Mammary epithelial cell (primary cell): ENCODE data around the gene DLK2.

ENCODE experiments used
- EZH2 ChIP-seq: IDR thresholded peaks from 2 replicates; pipeline ENCODE4 v1.6.1; 2012; ENCODE audit warnings: low read length, inconsistent platforms, borderline replicate concordance
- TF ChIP-seq, protein P1 (sequence below), 2 donors: IDR thresholded peaks in 1 of 2; conservative IDR thresholded peaks in 1 of 2; 2 replicates each; pipeline ENCODE4 v1.5.1; 2011 to 2012; ENCODE audit warnings: inconsistent platforms in 2 of 2, low read length in 2 of 2, mild to moderate bottlenecking in 2 of 2, control low read depth in 1 of 2, low read depth in 1 of 2; ENCODE audit not compliant: insufficient read depth in 1 of 2; ENCODE audit errors: extremely low read depth in 1 of 2

DNA sequence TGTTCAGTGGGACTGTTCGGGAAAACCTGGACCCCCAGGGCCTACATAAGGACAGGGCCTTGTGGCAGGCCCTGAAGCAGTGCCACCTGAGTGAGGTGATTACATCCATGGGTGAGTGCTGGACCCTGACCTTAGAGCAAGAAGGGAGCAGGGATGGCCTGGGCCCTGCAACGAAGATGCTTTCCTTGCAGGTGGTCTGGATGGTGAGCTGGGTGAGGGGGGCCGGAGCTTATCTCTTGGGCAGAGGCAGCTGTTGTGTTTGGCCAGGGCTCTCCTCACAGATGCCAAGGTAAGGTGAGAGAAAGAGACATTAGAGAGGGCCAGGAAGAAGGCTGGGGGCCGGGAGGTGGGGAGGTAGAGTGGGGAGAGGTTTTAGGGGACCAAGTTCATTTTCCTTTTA, 6.4 kb downstream of the DLK2 start:
- no peak for TF ChIP-seq EZH2
- TF ChIP-seq, protein P1, sequence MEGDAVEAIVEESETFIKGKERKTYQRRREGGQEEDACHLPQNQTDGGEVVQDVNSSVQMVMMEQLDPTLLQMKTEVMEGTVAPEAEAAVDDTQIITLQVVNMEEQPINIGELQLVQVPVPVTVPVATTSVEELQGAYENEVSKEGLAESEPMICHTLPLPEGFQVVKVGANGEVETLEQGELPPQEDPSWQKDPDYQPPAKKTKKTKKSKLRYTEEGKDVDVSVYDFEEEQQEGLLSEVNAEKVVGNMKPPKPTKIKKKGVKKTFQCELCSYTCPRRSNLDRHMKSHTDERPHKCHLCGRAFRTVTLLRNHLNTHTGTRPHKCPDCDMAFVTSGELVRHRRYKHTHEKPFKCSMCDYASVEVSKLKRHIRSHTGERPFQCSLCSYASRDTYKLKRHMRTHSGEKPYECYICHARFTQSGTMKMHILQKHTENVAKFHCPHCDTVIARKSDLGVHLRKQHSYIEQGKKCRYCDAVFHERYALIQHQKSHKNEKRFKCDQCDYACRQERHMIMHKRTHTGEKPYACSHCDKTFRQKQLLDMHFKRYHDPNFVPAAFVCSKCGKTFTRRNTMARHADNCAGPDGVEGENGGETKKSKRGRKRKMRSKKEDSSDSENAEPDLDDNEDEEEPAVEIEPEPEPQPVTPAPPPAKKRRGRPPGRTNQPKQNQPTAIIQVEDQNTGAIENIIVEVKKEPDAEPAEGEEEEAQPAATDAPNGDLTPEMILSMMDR (conservative IDR thresholded peaks at IDR 0.05 in 1 of 2, IDR thresholded peaks at IDR 0.05 in 1 of 2; ENCODE audit: extremely low read depth in 1 of 2, insufficient read depth in 1 of 2, low read depth in 1 of 2, low read length in 2 of 2): no peak
